HG03196 (cell line): ENCODE results near the gene FBXL16.

ENCODE experiments used
- ATAC-seq: cut with Tn5 transposase; IDR thresholded peaks from one replicate; pipeline ENCODE4 v1.9.1; 2021; ENCODE audit not compliant: unreplicated experiment

The FBXL16 gene

GRCh38 chr16:711548-712320 is 6.1 kb upstream of the FBXL16 start:
- ATAC-seq = no peak

DNA sequence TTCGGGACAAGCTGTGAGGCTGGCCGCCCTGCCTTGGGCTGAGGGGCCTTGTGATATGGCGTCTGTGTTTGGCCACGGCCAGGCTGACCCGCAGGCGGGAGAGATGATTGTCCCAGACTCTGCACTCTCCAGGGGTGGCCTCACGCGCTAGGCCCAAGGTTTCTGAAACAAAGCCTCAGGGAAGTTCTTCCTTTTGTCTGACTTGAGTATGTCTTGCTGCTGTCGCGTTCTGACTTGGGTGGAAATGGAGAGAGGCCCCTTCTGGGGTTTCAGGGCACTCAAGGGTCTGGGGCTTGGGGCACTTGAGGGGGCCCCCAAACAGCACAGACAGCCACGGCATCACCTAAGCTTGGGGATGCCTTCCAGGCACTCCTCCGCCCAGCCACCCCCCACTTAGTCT is 5.5 kb upstream of the FBXL16 start:
- ATAC-seq = no peak

GRCh38 chr16:710500-711075 is 5.0 kb upstream of the FBXL16 start:
- no peak for ATAC-seq

GRCh38 chr16:709566-710499 is 4.2 kb upstream of the FBXL16 start:
- ATAC-seq = no peak

DNA sequence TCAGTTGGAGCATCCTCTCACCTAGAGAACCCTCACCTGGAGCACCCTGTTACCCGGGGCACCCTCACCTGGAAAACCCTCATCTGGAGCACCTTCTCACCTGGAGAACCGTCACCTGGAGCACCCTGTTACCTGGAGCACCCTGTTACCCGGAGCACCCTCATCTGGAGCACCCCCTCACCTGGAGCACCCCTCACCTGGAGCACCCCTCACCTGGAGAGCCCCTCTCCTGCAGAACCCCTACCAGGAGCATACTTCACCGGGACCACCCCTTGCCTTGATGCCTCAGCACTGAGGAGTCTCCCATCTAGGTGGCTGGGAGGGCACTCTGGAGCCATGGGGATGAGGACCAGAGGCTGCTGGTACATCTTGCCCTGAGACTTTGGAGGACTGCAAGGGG is 3.4 kb upstream of the FBXL16 start:
- ATAC-seq = no peak

- no peak for ATAC-seq
Measured at GRCh38 chr16:708019-708418, 2.4 kb upstream of the FBXL16 start.

DNA sequence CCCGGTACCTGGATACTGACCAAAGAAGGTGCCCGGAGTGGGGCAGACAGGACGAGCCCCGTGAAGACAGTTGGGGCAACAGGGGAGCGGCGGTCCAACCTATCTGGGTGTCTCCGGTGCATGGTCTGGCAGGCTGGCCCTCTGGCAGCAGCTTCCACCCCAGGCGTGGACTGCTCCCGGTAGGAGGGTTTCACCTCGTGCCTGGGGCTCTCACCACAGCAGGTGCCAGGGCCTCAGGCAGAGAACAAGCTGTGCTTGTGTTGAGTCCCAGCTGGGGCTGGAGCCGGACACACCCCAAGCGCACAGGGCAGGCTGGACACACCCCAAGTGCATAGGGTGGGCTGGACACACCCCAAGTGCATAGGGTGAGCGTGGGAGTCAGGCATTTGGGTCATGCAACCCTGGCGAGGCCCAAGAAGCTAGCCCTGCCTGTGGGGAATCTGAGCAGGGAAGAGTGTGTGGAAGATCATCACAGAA is 1.5 kb upstream of the FBXL16 start:
- ATAC-seq = no peak

GRCh38 chr16:706189-707061 is 824 bp upstream of the FBXL16 start:
- ATAC-seq = no peak

GRCh38 chr16:704552-705380 is 835 bp downstream of the FBXL16 start:
- no peak for ATAC-seq

GRCh38 chr16:704047-704446 is 1.6 kb downstream of the FBXL16 start:
- ATAC-seq = no peak

GRCh38 chr16:703406-703805 is 2.2 kb downstream of the FBXL16 start:
- ATAC-seq = no peak

DNA sequence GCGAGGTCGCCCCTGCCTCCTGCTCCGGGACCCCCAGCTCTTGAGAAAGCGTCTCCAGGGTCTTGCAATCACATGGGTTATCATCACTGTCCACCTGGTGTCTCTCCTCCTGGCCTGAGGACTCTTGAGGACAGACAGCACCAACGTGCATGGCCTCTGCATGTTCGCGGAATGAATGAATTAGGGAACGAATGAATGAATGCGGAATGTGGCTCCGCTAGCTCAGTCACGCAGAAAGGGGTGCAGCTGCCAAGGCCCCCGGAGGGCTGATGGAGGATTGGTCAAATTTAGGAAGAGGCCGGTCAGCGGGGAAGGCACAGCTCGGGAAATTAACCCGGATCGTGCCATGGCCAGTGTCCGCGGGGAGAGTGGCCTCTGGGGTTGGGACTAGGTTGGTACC is 3.3 kb downstream of the FBXL16 start:
- ATAC-seq = no peak

- ATAC-seq = no peak
Measured at GRCh38 chr16:700684-701584, 4.7 kb downstream of the FBXL16 start.

DNA sequence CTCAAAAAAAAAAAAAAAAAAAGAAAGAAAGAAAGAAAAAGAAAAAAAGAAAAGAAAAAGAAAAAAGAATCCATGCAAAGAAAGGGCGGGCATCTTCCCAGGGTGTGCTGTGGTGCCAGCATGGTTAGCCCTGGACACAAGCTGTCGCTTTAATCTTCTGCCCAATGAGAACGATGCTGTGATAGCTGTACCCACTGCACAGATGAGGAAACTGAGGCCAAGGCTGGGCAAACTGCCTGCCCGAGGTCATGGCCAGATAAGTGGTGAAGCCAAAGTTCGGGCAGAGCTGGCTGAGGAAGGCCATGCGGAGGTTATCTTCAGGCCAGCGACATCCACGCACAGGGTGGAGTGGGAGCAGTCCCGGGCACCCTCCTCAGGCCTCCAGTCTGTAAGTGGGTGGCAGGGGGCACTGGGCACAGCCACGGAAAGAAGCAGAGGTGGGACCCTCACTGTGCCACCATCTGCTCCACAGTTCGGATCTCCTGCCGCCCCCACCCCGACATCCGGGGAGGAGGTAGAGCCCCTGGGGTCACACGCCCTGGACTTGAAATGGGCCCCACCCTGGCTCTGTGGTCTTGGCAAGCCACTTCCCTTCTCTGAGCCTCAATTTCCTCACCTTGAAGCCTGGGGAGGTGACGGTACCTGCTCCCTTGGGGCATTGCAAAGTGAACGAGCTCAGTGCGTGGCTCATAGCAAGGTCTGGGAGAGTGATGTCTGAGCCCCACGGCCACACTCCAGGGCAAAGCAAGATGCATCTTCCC is 6.5 kb downstream of the FBXL16 start:
- no peak for ATAC-seq

DNA sequence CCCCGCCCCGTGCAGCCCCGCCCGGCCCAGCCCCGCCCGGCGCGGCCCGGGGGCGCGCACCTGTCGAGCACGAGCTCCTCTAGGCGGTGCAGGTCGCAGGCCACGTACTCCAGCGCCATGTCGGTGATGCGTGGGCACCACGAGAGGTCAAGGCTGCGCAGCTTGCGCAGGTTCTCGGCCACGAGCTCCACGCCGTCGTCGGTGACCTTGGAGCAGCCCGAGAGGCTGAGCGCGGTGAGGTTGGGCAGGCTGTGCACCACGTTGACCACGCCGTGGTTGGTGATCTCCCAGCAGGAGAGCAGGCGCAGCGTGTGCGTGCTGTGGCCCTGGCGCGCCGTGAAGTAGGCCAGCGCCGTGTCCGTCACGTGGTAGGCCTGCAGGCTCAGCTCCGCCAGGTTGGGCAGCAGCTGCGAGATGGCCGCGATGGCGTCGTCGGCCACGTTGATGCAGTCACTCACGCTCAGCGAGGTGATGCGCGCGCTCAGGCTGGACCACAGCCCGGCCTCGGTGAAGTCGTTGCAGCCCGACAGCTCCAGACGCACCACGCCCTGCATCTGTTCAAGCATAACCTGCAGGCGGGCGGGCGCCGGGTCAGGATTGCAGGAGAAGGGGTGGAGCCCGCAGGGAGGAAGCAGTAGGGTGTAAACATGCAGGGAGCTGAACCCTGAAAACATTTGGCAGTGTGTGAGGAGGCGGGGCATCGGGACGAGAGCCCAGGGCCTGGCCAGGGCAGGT is 10.1 kb downstream of the FBXL16 start:
- no peak for ATAC-seq

- ATAC-seq = no peak
Measured at GRCh38 chr16:694863-695354, 10.7 kb downstream of the FBXL16 start.

- no peak for ATAC-seq
Measured at GRCh38 chr16:694187-694862, 11.3 kb downstream of the FBXL16 start.
